HepG2 (cell line): ENCODE results near the gene ZNF77. TPM values are rescaled to one million over a fixed set of nuclear protein-coding genes. Genes with fewer than 3 reads are reported as not detected.

Experiments
- CCDC6 ChIP-seq: sonication (generic); formaldehyde crosslinking; IDR thresholded peaks from 2 replicates; pipeline ENCODE4 v1.8.1; 2022; ENCODE audit warnings: mild to moderate bottlenecking, missing genetic modification reagents, moderate library complexity
- EP300 ChIP-seq, 3 experiments: sonication (generic) in 1 of 3; formaldehyde crosslinking in 1 of 3; IDR thresholded peaks; 2 replicates each; pipeline versions ENCODE4 v1.5.1 to v1.6.1; 2011 to 2020; ENCODE audit warnings: low read depth in 2 of 3, low read length in 2 of 3, borderline replicate concordance in 1 of 3, improper control_type of control experiment in 1 of 3, mild to moderate bottlenecking in 1 of 3, missing genetic modification reagents in 1 of 3, moderate library complexity in 1 of 3
- GMEB2 ChIP-seq: IDR thresholded peaks from 2 replicates; pipeline ENCODE4 v1.6.1; 2016; ENCODE audit warnings: missing biosample characterization, missing genetic modification reagents, low read depth
- GZF1 ChIP-seq: sonication (generic); formaldehyde crosslinking; IDR thresholded peaks from 2 replicates; pipeline ENCODE4 v1.5.1; 2020; ENCODE audit warnings: mild to moderate bottlenecking, missing genetic modification reagents
- HDAC6 ChIP-seq: fragments of 200-600 bp; sonication (generic); IDR thresholded peaks from 2 replicates; pipeline ENCODE4 v1.7.0; 2017; ENCODE audit warnings: mild to moderate bottlenecking, antibody characterized with exemption, low read length, low read depth
- KLF15 ChIP-seq: sonication (generic); formaldehyde crosslinking; IDR thresholded peaks from 2 replicates; pipeline ENCODE4 v1.8.1; 2023; ENCODE audit warnings: borderline replicate concordance, mild to moderate bottlenecking, inconsistent platforms, missing genetic modification reagents, mixed read lengths
- MAX ChIP-seq: IDR thresholded peaks from 2 replicates; pipeline ENCODE4 v1.6.1; 2012; ENCODE audit warnings: inconsistent platforms
- MEIS2 ChIP-seq: sonication (generic); formaldehyde crosslinking; IDR thresholded peaks from 2 replicates; pipeline ENCODE4 v1.9.0; 2021; ENCODE audit warnings: mild to moderate bottlenecking, missing genetic modification reagents
- NFKB2 ChIP-seq: sonication (generic); formaldehyde crosslinking; IDR thresholded peaks from 2 replicates; pipeline ENCODE4 v1.4.0; 2020; ENCODE audit warnings: missing genetic modification reagents, borderline replicate concordance
- RCOR2 ChIP-seq: IDR thresholded peaks from 2 replicates; pipeline ENCODE4 v1.6.1; 2016; ENCODE audit warnings: missing biosample characterization, missing genetic modification reagents
- REST ChIP-seq, 2 experiments: IDR thresholded peaks; 2 replicates each; pipeline ENCODE4 v1.6.1; 2011 to 2012; ENCODE audit warnings: low read length in 2 of 2, borderline replicate concordance in 1 of 2, low read depth in 1 of 2, mild to moderate bottlenecking in 1 of 2, moderate library complexity in 1 of 2
- ZFP1 ChIP-seq: IDR thresholded peaks from 2 replicates; pipeline ENCODE4 v1.6.1; 2016
- ZFP36 ChIP-seq: fragments of 150-350 bp; IDR thresholded peaks from 2 replicates; pipeline ENCODE4 v1.6.1; 2018; ENCODE audit warnings: borderline replicate concordance, low read length, low read depth; ENCODE audit not compliant: partially characterized antibody
- ZGPAT ChIP-seq: IDR thresholded peaks from 2 replicates; pipeline ENCODE4 v1.6.1; 2016; ENCODE audit warnings: mild to moderate bottlenecking
- ZNF12 ChIP-seq: sonication (generic); formaldehyde crosslinking; IDR thresholded peaks from 2 replicates; pipeline ENCODE4 v1.5.0; 2020; ENCODE audit warnings: missing genetic modification reagents
- ZNF264 ChIP-seq: sonication (generic); formaldehyde crosslinking; IDR thresholded peaks from 2 replicates; pipeline ENCODE4 v1.4.0; 2020; ENCODE audit warnings: missing genetic modification reagents
- ZNF296 ChIP-seq: sonication (generic); formaldehyde crosslinking; conservative IDR thresholded peaks from 2 replicates; pipeline ENCODE4 v1.5.0; 2020; ENCODE audit warnings: mild to moderate bottlenecking, missing genetic modification reagents
- ZNF432 ChIP-seq: sonication (generic); formaldehyde crosslinking; IDR thresholded peaks from 2 replicates; pipeline ENCODE4 v1.5.0; 2020; ENCODE audit warnings: missing genetic modification reagents, mild to moderate bottlenecking, borderline replicate concordance
- ZNF484 ChIP-seq: sonication (generic); formaldehyde crosslinking; IDR thresholded peaks from 2 replicates; pipeline ENCODE4 v1.5.1; 2020; ENCODE audit warnings: mild to moderate bottlenecking, low read depth, missing genetic modification reagents, borderline replicate concordance
- ZNF572 ChIP-seq: sonication (generic); formaldehyde crosslinking; IDR thresholded peaks from 2 replicates; pipeline ENCODE4 v1.5.1; 2020; ENCODE audit warnings: mild to moderate bottlenecking, missing genetic modification reagents
- ZNF670 ChIP-seq: sonication (generic); formaldehyde crosslinking; IDR thresholded peaks from 2 replicates; pipeline ENCODE4 v1.8.0; 2022; ENCODE audit warnings: mild to moderate bottlenecking, missing genetic modification reagents, borderline replicate concordance
- ZNF746 ChIP-seq: sonication (generic); formaldehyde crosslinking; IDR thresholded peaks from 2 replicates; pipeline ENCODE4 v1.8.0; 2022; ENCODE audit warnings: mild to moderate bottlenecking, missing genetic modification reagents
- ZNF780A ChIP-seq: sonication (generic); formaldehyde crosslinking; IDR thresholded peaks from 2 replicates; pipeline ENCODE4 v1.8.0; 2022; ENCODE audit warnings: mild to moderate bottlenecking, missing genetic modification reagents, moderate library complexity
- polyA plus RNA-seq, 8 experiments: library from polyadenylated mRNA; depleted of rRNA in 3 of 8; stranded (reverse) in 7 of 8; unstranded in 1 of 8; fragments of >200 nt; fragmentation: Illumina TruSeq in 4 of 8; extraction: Trizol in 4 of 8; gene quantifications; 2 replicates each; pipeline versions ENCODE4 v1.2.1 to v1.2.3, GENCODE V29; 2011 to 2016; ENCODE audit warnings: low read depth in 4 of 8, missing spikeins in 1 of 8, mixed read lengths in 1 of 8; ENCODE audit not compliant: insufficient read depth in 1 of 8
- total RNA-seq, 5 experiments: library from RNA; depleted of rRNA; stranded (reverse); fragments of >200 nt; fragmentation: Illumina TruSeq; extraction: Trizol; gene quantifications; 2 replicates each; pipeline ENCODE4 v1.2.3, GENCODE V29; 2016; ENCODE audit warnings: low read depth in 1 of 5

Gene ZNF77
- total and polyA plus RNA-seq, 2 of the 13 experiments (the other 11 are each of a cell fraction or from before 2014, with no cell fraction given) = 7.1 to 11.5 TPM

- 0 out of 2 replicates have a peak, but pooled peaks have one; percentile 17 for TF ChIP-seq ZNF484
- peak; percentile 82 for TF ChIP-seq MAX
- TF ChIP-seq EP300 (IDR thresholded peaks at IDR 0.05; ENCODE audit: low read depth in 2 of 2, low read length in 2 of 2) = no peak
- TF ChIP-seq EP300 (CRISPR knock-in tag; IDR thresholded peaks at IDR 0.05; ENCODE audit: borderline replicate concordance) = no peak
- TF ChIP-seq ZGPAT (CRISPR knock-in tag) = peak; percentile 89
- peak; percentile 30; the same call in 1 of the 2 replicates for TF ChIP-seq RCOR2
- no peak for TF ChIP-seq GMEB2 (CRISPR knock-in tag)
- 0 out of 2 replicates have a peak, but pooled peaks have one; percentile 39 for TF ChIP-seq MEIS2
- TF ChIP-seq NFKB2 (CRISPR knock-in tag) = no peak; the same call in 1 of the 2 replicates
- TF ChIP-seq ZNF432 (CRISPR knock-in tag) = no peak
- no peak for TF ChIP-seq HDAC6
- TF ChIP-seq ZNF12 (CRISPR knock-in tag) = peak; percentile 28; the same call in 1 of the 2 replicates
- TF ChIP-seq ZNF746 (CRISPR knock-in tag) = no peak
- no peak for TF ChIP-seq ZNF296 (CRISPR knock-in tag)
- no peak for TF ChIP-seq ZNF572 (CRISPR knock-in tag)
- TF ChIP-seq ZNF670 (CRISPR knock-in tag) = peak; percentile 70; the same call in 1 of the 2 replicates
- TF ChIP-seq ZFP36 = no peak
- TF ChIP-seq REST (IDR thresholded peaks at IDR 0.05; ENCODE audit: borderline replicate concordance in 1 of 2, low read depth in 1 of 2, low read length in 2 of 2) = no peak
- no peak; the same call in 1 of the 2 replicates for TF ChIP-seq KLF15 (CRISPR knock-in tag)
- no peak for TF ChIP-seq GZF1 (CRISPR knock-in tag)
- 0 out of 2 replicates have a peak, but pooled peaks have one; percentile 45 for TF ChIP-seq ZFP1
- no peak for TF ChIP-seq ZNF264 (CRISPR knock-in tag)
- TF ChIP-seq CCDC6 (CRISPR knock-in tag) = peak; percentile 86
- no peak for TF ChIP-seq ZNF780A (CRISPR knock-in tag)
Measured at GRCh38 chr19:2944775-2945574, at the start of gene ZNF77 (continued).
